NCI-H2029 (cell line): ENCODE measurements around the gene PRSS21.

Experiments
- DNase-seq: peaks from one replicate; lab custom pipeline; 2025; lab: John Stamatoyannopoulos, UW

The PRSS21 gene

GRCh38 chr16:2806286-2806685 is 10.8 kb upstream of the PRSS21 start:
- no peak for DNase-seq

- DNase-seq = no peak
Measured at GRCh38 chr16:2808181-2808580, 8.9 kb upstream of the PRSS21 start.

- DNase-seq = no peak
Measured at GRCh38 chr16:2809149-2809760, 7.8 kb upstream of the PRSS21 start.

- no peak for DNase-seq
Measured at GRCh38 chr16:2810651-2811050, 6.4 kb upstream of the PRSS21 start.

- no peak for DNase-seq
Measured at GRCh38 chr16:2811703-2812471, 5.2 kb upstream of the PRSS21 start.

- DNase-seq = no peak
Measured at GRCh38 chr16:2813771-2814221, 3.2 kb upstream of the PRSS21 start.

GRCh38 chr16:2814551-2815298 is 2.3 kb upstream of the PRSS21 start:
- no peak for DNase-seq

- no peak for DNase-seq
Measured at GRCh38 chr16:2815299-2815771, 1.7 kb upstream of the PRSS21 start.

GRCh38 chr16:2817340-2818271 is 569 bp downstream of the PRSS21 start:
- no peak for DNase-seq

- no peak for DNase-seq
Measured at GRCh38 chr16:2818272-2818876, 1.3 kb downstream of the PRSS21 start.

GRCh38 chr16:2819179-2819938 is 2.3 kb downstream of the PRSS21 start:
- DNase-seq = no peak

GRCh38 chr16:2819939-2820835 is 3.1 kb downstream of the PRSS21 start:
- no peak for DNase-seq

- DNase-seq = no peak
Measured at GRCh38 chr16:2820836-2821486, 3.9 kb downstream of the PRSS21 start.

- no peak for DNase-seq
Measured at GRCh38 chr16:2821487-2822157, 4.6 kb downstream of the PRSS21 start.

GRCh38 chr16:2822158-2822495 is 5.1 kb downstream of the PRSS21 start:
- no peak for DNase-seq

- no peak for DNase-seq
Measured at GRCh38 chr16:2822496-2822895, 5.5 kb downstream of the PRSS21 start.

- no peak for DNase-seq
Measured at GRCh38 chr16:2824626-2825025, 7.6 kb downstream of the PRSS21 start.

- no peak for DNase-seq
Measured at GRCh38 chr16:2825049-2825742, 8.2 kb downstream of the PRSS21 start.
